Measurements from ENCODE around the gene ZFP64. TPM values are rescaled to one million over a fixed set of nuclear protein-coding genes. Genes with fewer than 3 reads are reported as not detected.

Gene ZFP64
- total and polyA plus RNA-seq, 2 of the 4 experiments (the other 2 are of a cell fraction): 14.3 to 17.1 TPM

DNA sequence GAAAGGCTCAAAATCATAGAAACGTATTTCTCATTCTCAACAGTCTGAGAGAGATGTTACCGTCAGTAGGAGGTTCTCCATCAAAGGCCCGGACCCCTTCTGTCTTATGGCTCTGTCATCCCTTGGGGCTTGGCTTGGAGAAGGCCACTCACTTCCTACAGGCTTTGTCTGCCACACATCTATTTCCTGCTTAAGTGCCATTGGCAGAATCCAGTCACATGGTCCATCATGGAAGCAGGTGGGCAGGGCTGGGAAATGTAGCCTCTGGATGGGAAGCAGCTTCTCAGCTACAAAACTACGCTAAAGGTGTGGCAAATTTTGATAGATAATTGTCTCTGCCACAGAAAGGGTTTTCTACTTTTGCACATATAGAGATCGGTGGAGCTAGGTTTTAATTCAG is 12.6 kb upstream of the ZFP64 start:
- intact Hi-C loops (cut with micrococcal nuclease): no loop called here
- no TSS peak for BruUV-seq (replicated peaks)
- Histone ChIP-seq H2BK20ac (ENCODE audit: low read depth, low read length) (no peak overlapping the region), H3K9me1 (ENCODE audit: insufficient read depth, low read length) (no peaks in the 10 kb centered on the region), H4K91ac (ENCODE audit: insufficient read depth, low read depth, low read length) (no peak overlapping the region), H3K23ac (ENCODE audit: low read depth, low read length) (no peak overlapping the region), H3K4me3 (ENCODE audit: insufficient read depth, low read depth, low read length) (no peak overlapping the region), H3K27me3 (ENCODE audit: control insufficient read depth, insufficient read depth, low read length) (peaks cover 5% of the 10 kb centered on the region), H3K9me3 (ENCODE audit: control insufficient read depth, insufficient read depth, low read length) (no peaks in the 10 kb centered on the region), H3K14ac (replicated peaks; ENCODE audit: low read depth, low read length) (no peak overlapping the region), H3K9ac (ENCODE audit: low read depth, low read length) (no peak overlapping the region), H3K4ac (ENCODE audit: low read depth, low read length) (no peak overlapping the region), H3K79me1 (ENCODE audit: low read depth in 1 of 2, low read length in 2 of 2) (no peaks in the 10 kb centered on the region), H3K27ac (ENCODE audit: insufficient read depth, low read length) (no peak overlapping the region), H2AK9ac (replicated peaks; ENCODE audit: low read depth, low read length, poor library complexity) (no peak overlapping the region), H4K20me1 (ENCODE audit: insufficient read depth, low read length) (no peaks in the 10 kb centered on the region), H3K4me1 (ENCODE audit: control insufficient read depth, insufficient read depth, low read length) (no peaks in the 10 kb centered on the region; the same call in 1 of the 2 replicates), H3K18ac (ENCODE audit: low read depth, low read length) (no peak overlapping the region), H2BK15ac (ENCODE audit: low read depth, low read length) (no peak overlapping the region), H3K56ac (ENCODE audit: extremely low read depth, insufficient read depth, low read length) (no peak overlapping the region), H2BK120ac (ENCODE audit: low read depth, low read length) (no peak overlapping the region), H4K5ac (ENCODE audit: low read depth, low read length) (no peak overlapping the region), H2AK5ac (ENCODE audit: low read depth, low read length) (no peak overlapping the region), H4K8ac (ENCODE audit: low read depth in 2 of 2, low read length in 2 of 2) (no peak overlapping the region), H2BK5ac (ENCODE audit: low read depth, low read length, poor library complexity, severe bottlenecking) (no peak overlapping the region), H3K4me2 (ENCODE audit: low read depth, low read length) (no peak overlapping the region), H2AFZ (replicated peaks; ENCODE audit: low read length, poor library complexity) (no peak overlapping the region), H3K36me3 (ENCODE audit: control insufficient read depth, insufficient read depth, low read length) (no peaks in the 10 kb centered on the region)
- DNase-seq (no peak), ATAC-seq (ENCODE audit: low read depth) (no peak)
- CTCF ChIA-PET: interaction anchor here (0.7 kb wide), 1 partner anchor 41 kb away, joined by 3 read pairs; no protein-coding TSS in a partner anchor
- TF ChIP-seq CHD1 (IDR thresholded peaks at IDR 0.05; ENCODE audit: low read depth, low read length) (no peak), RCOR1 (IDR thresholded peaks at IDR 0.05; ENCODE audit: insufficient replicate concordance, low read length) (no peak), NFE2L2 (IDR thresholded peaks at IDR 0.05; ENCODE audit: low read depth, low read length) (no peak), MAZ (IDR thresholded peaks at IDR 0.05; ENCODE audit: borderline replicate concordance, low read depth, low read length) (no peak), MAFK (IDR thresholded peaks at IDR 0.05; ENCODE audit: low read depth, low read length) (no peak), BHLHE40 (IDR thresholded peaks at IDR 0.05; ENCODE audit: low read depth, low read length) (no peak), FOS (IDR thresholded peaks at IDR 0.05; ENCODE audit: low read depth, low read length) (no peak), POLR2A (IDR thresholded peaks at IDR 0.05; ENCODE audit: low read depth, low read length) (no peak), CEBPB (IDR thresholded peaks at IDR 0.05; ENCODE audit: low read depth, low read length) (no peak), MXI1 (IDR thresholded peaks at IDR 0.05; ENCODE audit: borderline replicate concordance, low read depth, low read length) (no peak), SMC3 (IDR thresholded peaks at IDR 0.05; ENCODE audit: low read depth, low read length) (no peak), RFX5 (IDR thresholded peaks at IDR 0.05; ENCODE audit: low read depth, low read length) (no peak), RAD21 (IDR thresholded peaks at IDR 0.05; ENCODE audit: low read length) (no peak)
- TF ChIP-seq, protein P1, sequence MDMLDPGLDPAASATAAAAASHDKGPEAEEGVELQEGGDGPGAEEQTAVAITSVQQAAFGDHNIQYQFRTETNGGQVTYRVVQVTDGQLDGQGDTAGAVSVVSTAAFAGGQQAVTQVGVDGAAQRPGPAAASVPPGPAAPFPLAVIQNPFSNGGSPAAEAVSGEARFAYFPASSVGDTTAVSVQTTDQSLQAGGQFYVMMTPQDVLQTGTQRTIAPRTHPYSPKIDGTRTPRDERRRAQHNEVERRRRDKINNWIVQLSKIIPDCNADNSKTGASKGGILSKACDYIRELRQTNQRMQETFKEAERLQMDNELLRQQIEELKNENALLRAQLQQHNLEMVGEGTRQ (IDR thresholded peaks at IDR 0.05; ENCODE audit: low read depth, low read length): no peak
- TF ChIP-seq, protein P2, sequence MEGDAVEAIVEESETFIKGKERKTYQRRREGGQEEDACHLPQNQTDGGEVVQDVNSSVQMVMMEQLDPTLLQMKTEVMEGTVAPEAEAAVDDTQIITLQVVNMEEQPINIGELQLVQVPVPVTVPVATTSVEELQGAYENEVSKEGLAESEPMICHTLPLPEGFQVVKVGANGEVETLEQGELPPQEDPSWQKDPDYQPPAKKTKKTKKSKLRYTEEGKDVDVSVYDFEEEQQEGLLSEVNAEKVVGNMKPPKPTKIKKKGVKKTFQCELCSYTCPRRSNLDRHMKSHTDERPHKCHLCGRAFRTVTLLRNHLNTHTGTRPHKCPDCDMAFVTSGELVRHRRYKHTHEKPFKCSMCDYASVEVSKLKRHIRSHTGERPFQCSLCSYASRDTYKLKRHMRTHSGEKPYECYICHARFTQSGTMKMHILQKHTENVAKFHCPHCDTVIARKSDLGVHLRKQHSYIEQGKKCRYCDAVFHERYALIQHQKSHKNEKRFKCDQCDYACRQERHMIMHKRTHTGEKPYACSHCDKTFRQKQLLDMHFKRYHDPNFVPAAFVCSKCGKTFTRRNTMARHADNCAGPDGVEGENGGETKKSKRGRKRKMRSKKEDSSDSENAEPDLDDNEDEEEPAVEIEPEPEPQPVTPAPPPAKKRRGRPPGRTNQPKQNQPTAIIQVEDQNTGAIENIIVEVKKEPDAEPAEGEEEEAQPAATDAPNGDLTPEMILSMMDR (conservative IDR thresholded peaks at IDR 0.05; ENCODE audit: low read depth, low read length): no peak
- TF ChIP-seq, protein P3, sequence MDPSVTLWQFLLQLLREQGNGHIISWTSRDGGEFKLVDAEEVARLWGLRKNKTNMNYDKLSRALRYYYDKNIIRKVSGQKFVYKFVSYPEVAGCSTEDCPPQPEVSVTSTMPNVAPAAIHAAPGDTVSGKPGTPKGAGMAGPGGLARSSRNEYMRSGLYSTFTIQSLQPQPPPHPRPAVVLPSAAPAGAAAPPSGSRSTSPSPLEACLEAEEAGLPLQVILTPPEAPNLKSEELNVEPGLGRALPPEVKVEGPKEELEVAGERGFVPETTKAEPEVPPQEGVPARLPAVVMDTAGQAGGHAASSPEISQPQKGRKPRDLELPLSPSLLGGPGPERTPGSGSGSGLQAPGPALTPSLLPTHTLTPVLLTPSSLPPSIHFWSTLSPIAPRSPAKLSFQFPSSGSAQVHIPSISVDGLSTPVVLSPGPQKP (IDR thresholded peaks at IDR 0.05; ENCODE audit: borderline replicate concordance, low read depth, low read length): no peak
- dilution Hi-C loops (cut with HindIII; ENCODE audit: low sequenced_read_pairs, unreplicated experiment): no loop called here
- in situ Hi-C loops (cut with MboI; ENCODE audit: low sequenced_read_pairs): no loop called here
- no CpG with 5 or more reads among the region's 5 CpGs for WGBS, 2 experiments (ENCODE audit: extremely low coverage in 2 of 2, insufficient read length in 1 of 2)
- POLR2A ChIA-PET (ENCODE audit: unreplicated experiment): no interaction called here

Measured in IMR-90 (cell line).